OCI-LY1 (cell line): ENCODE measurements around the gene DUSP1.

Source experiments
- H2AFZ ChIP-seq: fragments of 200-600 bp; sonication (generic), shearing (Covaris generic); 2 replicates; pipeline ENCODE4 v1.6.0; 2014; ENCODE audit warnings: antibody characterized with exemption, mild to moderate bottlenecking, low read length
- H3F3A ChIP-seq: fragments of 200-600 bp; sonication (generic), shearing (Covaris generic); 2 replicates; pipeline ENCODE4 v1.6.0; 2014; ENCODE audit warnings: mild to moderate bottlenecking, antibody characterized with exemption, low read length, moderate library complexity; ENCODE audit not compliant: insufficient read depth
- H3K27ac ChIP-seq: fragments of 200-600 bp; sonication (generic); 2 replicates; pipeline ENCODE4 v1.5.1; 2014; ENCODE audit warnings: low read length, mixed run types, mild to moderate bottlenecking, low read depth; ENCODE audit not compliant: poor library complexity, severe bottlenecking
- H3K27me3 ChIP-seq: fragments of 200-600 bp; sonication (generic); 2 replicates; pipeline ENCODE4 v1.6.0; 2014; ENCODE audit warnings: antibody characterized with exemption, mild to moderate bottlenecking, low read length, moderate library complexity; ENCODE audit not compliant: insufficient read depth
- H3K36me3 ChIP-seq: fragments of 200-600 bp; sonication (generic); 2 replicates; pipeline ENCODE4 v1.6.1; 2014; ENCODE audit warnings: mild to moderate bottlenecking, antibody characterized with exemption, low read length, moderate library complexity, mixed read lengths; ENCODE audit not compliant: insufficient read depth
- H3K4me1 ChIP-seq: fragments of 200-600 bp; sonication (generic); 2 replicates; pipeline ENCODE4 v1.5.1; 2014; ENCODE audit warnings: mild to moderate bottlenecking, low read length, moderate library complexity; ENCODE audit not compliant: insufficient read depth, severe bottlenecking
- H3K4me2 ChIP-seq: fragments of 200-600 bp; sonication (generic), shearing (Covaris generic); 2 replicates; pipeline ENCODE4 v1.6.1; 2014; ENCODE audit warnings: low read length
- H3K4me3 ChIP-seq: fragments of 200-600 bp; sonication (generic); 2 replicates; pipeline ENCODE4 v1.5.1; 2014; ENCODE audit warnings: low read length, low read depth, mild to moderate bottlenecking, mixed read lengths; ENCODE audit not compliant: poor library complexity, severe bottlenecking
- H3K79me2 ChIP-seq: fragments of 200-600 bp; shearing (Covaris generic); 2 replicates; pipeline ENCODE4 v1.6.1; 2016; ENCODE audit warnings: mixed run types, low read length, mixed read lengths; ENCODE audit not compliant: insufficient read depth
- H3K9ac ChIP-seq: fragments of 200-600 bp; sonication (generic), shearing (Covaris generic); 2 replicates; pipeline ENCODE4 v1.6.1; 2014; ENCODE audit warnings: mild to moderate bottlenecking, low read length, mixed read lengths
- H3K9me2 ChIP-seq: fragments of 200-600 bp; sonication (generic), shearing (Covaris generic); 2 replicates; pipeline ENCODE4 v1.6.1; 2014; ENCODE audit warnings: low read depth, mild to moderate bottlenecking, low read length, mixed read lengths
- H3K9me3 ChIP-seq: fragments of 200-600 bp; shearing (Covaris generic); 2 replicates; pipeline ENCODE4 v1.6.1; 2014; ENCODE audit warnings: low read length, mixed read lengths
- H4K20me1 ChIP-seq: fragments of 200-600 bp; sonication (generic), shearing (Covaris generic); 2 replicates; pipeline ENCODE4 v1.6.0; 2016; ENCODE audit warnings: mild to moderate bottlenecking, low read length; ENCODE audit not compliant: insufficient read depth
- EZH2 ChIP-seq: fragments of 200-600 bp; sonication (generic), shearing (Covaris generic); IDR thresholded peaks from 2 replicates; pipeline ENCODE4 v1.8.0; 2017; ENCODE audit warnings: borderline replicate concordance, mixed run types, mild to moderate bottlenecking, antibody characterized with exemption, low read length, moderate library complexity, mixed read lengths
- TF ChIP-seq, protein P1 (sequence below): fragments of 200-600 bp; sonication (generic), shearing (Covaris generic); IDR thresholded peaks from 2 replicates; pipeline ENCODE4 v1.5.1; 2017; ENCODE audit warnings: mild to moderate bottlenecking, antibody characterized with exemption, low read length, moderate library complexity, mixed read lengths

The DUSP1 gene

DNA sequence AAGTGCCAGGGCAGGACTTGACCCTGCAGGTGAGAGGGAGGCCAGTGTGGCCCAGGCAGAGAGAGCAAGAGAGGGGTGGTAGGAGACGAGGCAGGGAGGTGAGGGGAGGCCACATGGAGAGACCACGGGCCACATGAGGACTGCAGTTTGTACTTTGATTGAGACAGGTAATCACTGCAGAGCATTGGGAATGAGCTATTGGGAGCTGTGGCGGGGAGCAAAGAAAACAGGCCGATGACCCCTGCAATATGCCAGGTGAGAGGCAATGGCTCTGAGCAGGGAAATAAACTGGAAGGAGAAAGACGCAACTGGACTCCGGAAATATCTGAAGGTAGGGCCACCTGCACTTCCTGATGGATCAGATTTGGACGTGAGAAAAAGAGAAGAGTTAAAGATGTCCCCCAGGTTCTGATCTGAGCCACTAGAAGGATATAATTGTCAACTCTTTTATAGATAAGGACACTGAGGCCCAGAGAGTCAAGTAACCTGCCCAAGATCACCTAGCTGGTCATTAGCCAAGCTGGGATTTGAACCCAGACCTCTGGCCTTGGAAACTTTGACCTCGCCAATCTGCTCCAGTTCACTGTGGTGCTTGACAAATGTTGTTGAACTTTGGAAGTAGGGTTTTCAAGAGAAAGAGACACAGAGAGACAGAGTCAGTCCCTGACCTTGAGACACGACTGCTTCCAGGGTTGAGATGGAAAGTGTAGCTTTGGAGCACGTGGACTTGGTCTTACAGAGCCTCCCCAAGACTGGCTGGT, 42.3 kb downstream of the DUSP1 start:
- Histone ChIP-seq H3K27ac (no peak overlapping the region), H3K79me2 (no peaks in the 10 kb centered on the region), H3K4me1 (no peaks in the 10 kb centered on the region), H3F3A (no peaks in the 10 kb centered on the region), H3K9me3 (no peaks in the 10 kb centered on the region), H2AFZ (no peak overlapping the region), H4K20me1 (no peaks in the 10 kb centered on the region), H3K4me2 (no peak overlapping the region), H3K36me3 (no peaks in the 10 kb centered on the region), H3K9ac (no peak overlapping the region), H3K27me3 (peaks cover 8% of the 10 kb centered on the region), H3K9me2 (no peaks in the 10 kb centered on the region), H3K4me3 (no peak overlapping the region)
- TF ChIP-seq EZH2 = no peak
- TF ChIP-seq, protein P1, sequence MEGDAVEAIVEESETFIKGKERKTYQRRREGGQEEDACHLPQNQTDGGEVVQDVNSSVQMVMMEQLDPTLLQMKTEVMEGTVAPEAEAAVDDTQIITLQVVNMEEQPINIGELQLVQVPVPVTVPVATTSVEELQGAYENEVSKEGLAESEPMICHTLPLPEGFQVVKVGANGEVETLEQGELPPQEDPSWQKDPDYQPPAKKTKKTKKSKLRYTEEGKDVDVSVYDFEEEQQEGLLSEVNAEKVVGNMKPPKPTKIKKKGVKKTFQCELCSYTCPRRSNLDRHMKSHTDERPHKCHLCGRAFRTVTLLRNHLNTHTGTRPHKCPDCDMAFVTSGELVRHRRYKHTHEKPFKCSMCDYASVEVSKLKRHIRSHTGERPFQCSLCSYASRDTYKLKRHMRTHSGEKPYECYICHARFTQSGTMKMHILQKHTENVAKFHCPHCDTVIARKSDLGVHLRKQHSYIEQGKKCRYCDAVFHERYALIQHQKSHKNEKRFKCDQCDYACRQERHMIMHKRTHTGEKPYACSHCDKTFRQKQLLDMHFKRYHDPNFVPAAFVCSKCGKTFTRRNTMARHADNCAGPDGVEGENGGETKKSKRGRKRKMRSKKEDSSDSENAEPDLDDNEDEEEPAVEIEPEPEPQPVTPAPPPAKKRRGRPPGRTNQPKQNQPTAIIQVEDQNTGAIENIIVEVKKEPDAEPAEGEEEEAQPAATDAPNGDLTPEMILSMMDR = no peak

DNA sequence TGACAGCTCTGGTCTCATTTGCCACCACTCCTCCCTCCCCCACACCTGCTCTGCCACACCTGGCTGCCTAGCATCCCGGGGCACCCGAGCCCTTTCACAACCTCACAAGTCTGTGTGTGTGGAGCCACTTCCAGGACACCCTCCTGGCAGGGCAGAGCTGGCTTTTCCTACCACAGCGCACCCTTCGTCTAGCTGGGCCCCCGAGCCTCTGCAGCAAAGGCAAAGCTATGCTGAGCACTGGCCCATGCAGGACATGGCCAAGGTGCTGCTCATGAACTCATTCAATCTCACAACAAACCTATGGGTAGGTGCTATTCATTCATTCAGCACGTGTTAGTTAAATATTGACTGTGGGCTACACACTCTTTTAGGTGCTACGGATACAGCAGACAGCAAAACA, 43.4 kb downstream of the DUSP1 start:
- Histone ChIP-seq H3K4me2 (no peak overlapping the region), H3K9ac (no peak overlapping the region), H3K9me2 (no peaks in the 10 kb centered on the region), H3K9me3 (no peaks in the 10 kb centered on the region), H3K27me3 (no peaks in the 10 kb centered on the region; the same call in 1 of the 2 replicates), H3F3A (no peaks in the 10 kb centered on the region), H3K36me3 (no peaks in the 10 kb centered on the region), H3K27ac (no peak overlapping the region), H4K20me1 (no peaks in the 10 kb centered on the region), H2AFZ (no peak overlapping the region), H3K79me2 (no peaks in the 10 kb centered on the region), H3K4me1 (no peaks in the 10 kb centered on the region), H3K4me3 (no peak overlapping the region)
- TF ChIP-seq, protein P1 = no peak
- no peak for TF ChIP-seq EZH2

DNA sequence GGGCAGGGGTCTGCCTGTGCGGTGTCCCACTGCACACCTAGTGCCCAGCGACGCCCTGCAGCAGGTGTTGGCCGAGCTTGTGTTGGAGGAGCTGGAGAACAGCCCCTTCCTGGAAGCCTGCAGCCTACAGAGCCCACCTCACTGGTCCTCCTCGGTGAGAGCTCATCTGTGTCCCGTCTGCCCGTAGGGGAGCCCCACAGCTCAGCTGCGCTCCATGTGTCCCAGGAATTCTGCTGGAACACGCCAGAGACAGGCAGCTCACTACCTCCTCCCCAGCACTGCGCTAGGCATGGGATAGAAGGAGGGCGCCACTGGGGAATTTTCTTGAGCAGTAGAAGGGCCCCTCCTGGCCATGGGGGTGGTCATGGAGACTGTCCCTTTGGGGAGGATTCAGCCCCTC, 44.0 kb downstream of the DUSP1 start:
- Histone ChIP-seq H2AFZ (no peak overlapping the region), H3K27ac (no peak overlapping the region), H3K9me3 (no peaks in the 10 kb centered on the region), H3K36me3 (no peaks in the 10 kb centered on the region), H4K20me1 (no peaks in the 10 kb centered on the region), H3F3A (no peaks in the 10 kb centered on the region), H3K79me2 (no peaks in the 10 kb centered on the region), H3K4me3 (no peak overlapping the region), H3K9me2 (no peaks in the 10 kb centered on the region), H3K4me2 (no peak overlapping the region), H3K4me1 (no peaks in the 10 kb centered on the region), H3K9ac (no peak overlapping the region), H3K27me3 (no peaks in the 10 kb centered on the region; the same call in 1 of the 2 replicates)
- no peak for TF ChIP-seq EZH2
- TF ChIP-seq, protein P1 = no peak
